ENCODE data around the gene WDR35.

The WDR35 gene

GRCh38 chr2:19874726-19875125, 115.2 kb downstream of the WDR35 start:
- Histone ChIP-seq H3K9ac (ENCODE audit: low read length) (no peak overlapping the region), H3K4me2 (ENCODE audit: low read length, poor library complexity, severe bottlenecking) (no peak overlapping the region), H3K14ac (ENCODE audit: low read length in 2 of 2) (no peak overlapping the region), H2BK15ac (ENCODE audit: low read depth, poor library complexity, severe bottlenecking) (no peak overlapping the region), H2BK120ac (ENCODE audit: low read depth, low read length) (no peak overlapping the region), H3K4me3 (ENCODE audit: insufficient read depth in 1 of 2, low read depth in 1 of 2, low read length in 2 of 2) (no peak overlapping the region), H2BK12ac (ENCODE audit: low read length in 2 of 2) (no peak overlapping the region), H2AFZ (ENCODE audit: low read depth, low read length) (no peak overlapping the region), H3K18ac (ENCODE audit: low read depth in 1 of 2, low read length in 2 of 2) (no peak overlapping the region), H3K4me1 (ENCODE audit: control insufficient read depth, insufficient read depth, low read depth, low read length) (peaks cover 2% of the 10 kb centered on the region), H3K27me3 (ENCODE audit: control insufficient read depth in 1 of 2, insufficient read depth in 1 of 2, low read length in 2 of 2) (no peaks in the 10 kb centered on the region), H4K8ac (ENCODE audit: low read length) (no peak overlapping the region), H4K91ac (ENCODE audit: low read length) (no peak overlapping the region), H3K27ac (ENCODE audit: low read length, poor library complexity, severe bottlenecking) (no peak overlapping the region), H3K9me3 (ENCODE audit: control insufficient read depth, low read length) (no peaks in the 10 kb centered on the region), H3K79me1 (replicated peaks; ENCODE audit: low read length, poor library complexity, severe bottlenecking) (no peaks in the 10 kb centered on the region), H3K36me3 (ENCODE audit: control insufficient read depth in 1 of 2, insufficient read depth in 2 of 2, low read depth in 1 of 2, low read length in 2 of 2) (peaks cover 3 to 5% of the 10 kb centered on the region in 2 experiments), H3K4ac (ENCODE audit: low read depth in 1 of 2, low read length in 2 of 2) (no peak overlapping the region), H2BK5ac (ENCODE audit: low read depth, low read length, poor library complexity, severe bottlenecking) (no peak overlapping the region), H3K23ac (ENCODE audit: low read length in 2 of 2) (no peak overlapping the region), H2AK5ac (ENCODE audit: low read length, severe bottlenecking) (no peak overlapping the region)
- WGBS: 95% methylated on average over 3 of the region's 3 CpGs
- DNase-seq: no peak

GRCh38 chr2:19873014-19873413, 116.9 kb downstream of the WDR35 start:
- H3K36me3 ChIP-seq (ENCODE audit: control insufficient read depth in 1 of 2, insufficient read depth in 2 of 2, low read depth in 1 of 2, low read length in 2 of 2): peaks cover 3 to 5% of the 10 kb centered on the region in 2 experiments
- no peak overlapping the region for H3K4ac ChIP-seq (ENCODE audit: low read depth in 1 of 2, low read length in 2 of 2)
- H3K4me3 ChIP-seq (ENCODE audit: insufficient read depth in 1 of 2, low read depth in 1 of 2, low read length in 2 of 2): no peak overlapping the region
- H3K18ac ChIP-seq (ENCODE audit: low read depth in 1 of 2, low read length in 2 of 2): no peak overlapping the region
- H3K4me2 ChIP-seq (ENCODE audit: low read length, poor library complexity, severe bottlenecking): no peak overlapping the region
- no peak overlapping the region for H2BK12ac ChIP-seq (ENCODE audit: low read length in 2 of 2)
- H3K27me3 ChIP-seq (ENCODE audit: control insufficient read depth in 1 of 2, insufficient read depth in 1 of 2, low read length in 2 of 2): peaks cover 0 to 2% of the 10 kb centered on the region in 2 experiments
- no peak overlapping the region for H2AK5ac ChIP-seq (ENCODE audit: low read length, severe bottlenecking)
- H2AFZ ChIP-seq (ENCODE audit: low read depth, low read length): no peak overlapping the region
- no peak for DNase-seq
- H3K9ac ChIP-seq (ENCODE audit: low read length): no peak overlapping the region
- no peak overlapping the region for H3K14ac ChIP-seq (ENCODE audit: low read length in 2 of 2)
- no peak overlapping the region for H2BK5ac ChIP-seq (ENCODE audit: low read depth, low read length, poor library complexity, severe bottlenecking)
- no peak overlapping the region for H3K23ac ChIP-seq (ENCODE audit: low read length in 2 of 2)
- H2BK15ac ChIP-seq (ENCODE audit: low read depth, poor library complexity, severe bottlenecking): no peak overlapping the region
- peaks cover 13% of the 10 kb centered on the region for H3K4me1 ChIP-seq (ENCODE audit: control insufficient read depth, insufficient read depth, low read depth, low read length)
- no peak overlapping the region for H2BK120ac ChIP-seq (ENCODE audit: low read depth, low read length)
- H4K91ac ChIP-seq (ENCODE audit: low read length): no peak overlapping the region
- H3K27ac ChIP-seq (ENCODE audit: low read length, poor library complexity, severe bottlenecking): no peak overlapping the region
- WGBS: 94% methylated on average over 5 of the region's 5 CpGs
- H3K79me1 ChIP-seq (replicated peaks; ENCODE audit: low read length, poor library complexity, severe bottlenecking): no peaks in the 10 kb centered on the region
- H4K8ac ChIP-seq (ENCODE audit: low read length): no peak overlapping the region
- H3K9me3 ChIP-seq (ENCODE audit: control insufficient read depth, low read length): no peaks in the 10 kb centered on the region

- H4K91ac ChIP-seq (ENCODE audit: low read length): no peak overlapping the region
- no peak overlapping the region for H3K14ac ChIP-seq (ENCODE audit: low read length in 2 of 2)
- no peak overlapping the region for H3K4me3 ChIP-seq (ENCODE audit: insufficient read depth in 1 of 2, low read depth in 1 of 2, low read length in 2 of 2)
- no peak overlapping the region for H3K27ac ChIP-seq (ENCODE audit: low read length, poor library complexity, severe bottlenecking)
- no peak overlapping the region for H3K18ac ChIP-seq (ENCODE audit: low read depth in 1 of 2, low read length in 2 of 2)
- no peak overlapping the region for H3K4me2 ChIP-seq (ENCODE audit: low read length, poor library complexity, severe bottlenecking)
- H3K9me3 ChIP-seq (ENCODE audit: control insufficient read depth, low read length): no peaks in the 10 kb centered on the region
- peaks cover 13% of the 10 kb centered on the region for H3K4me1 ChIP-seq (ENCODE audit: control insufficient read depth, insufficient read depth, low read depth, low read length)
- no peak overlapping the region for H3K23ac ChIP-seq (ENCODE audit: low read length in 2 of 2)
- H3K79me1 ChIP-seq (replicated peaks; ENCODE audit: low read length, poor library complexity, severe bottlenecking): no peaks in the 10 kb centered on the region
- H2BK12ac ChIP-seq (ENCODE audit: low read length in 2 of 2): no peak overlapping the region
- peaks cover 0 to 5% of the 10 kb centered on the region in 2 experiments for H3K27me3 ChIP-seq (ENCODE audit: control insufficient read depth in 1 of 2, insufficient read depth in 1 of 2, low read length in 2 of 2)
- no peak overlapping the region for H2AFZ ChIP-seq (ENCODE audit: low read depth, low read length)
- no peak overlapping the region for H2BK15ac ChIP-seq (ENCODE audit: low read depth, poor library complexity, severe bottlenecking)
- no peak overlapping the region for H4K8ac ChIP-seq (ENCODE audit: low read length)
- H3K36me3 ChIP-seq (ENCODE audit: control insufficient read depth in 1 of 2, insufficient read depth in 2 of 2, low read depth in 1 of 2, low read length in 2 of 2): peaks cover 3 to 5% of the 10 kb centered on the region in 2 experiments
- H2BK120ac ChIP-seq (ENCODE audit: low read depth, low read length): no peak overlapping the region
- no peak for DNase-seq
- WGBS: 81% methylated on average over 3 of the region's 3 CpGs
- H2AK5ac ChIP-seq (ENCODE audit: low read length, severe bottlenecking): no peak overlapping the region
- H3K4ac ChIP-seq (ENCODE audit: low read depth in 1 of 2, low read length in 2 of 2): no peak overlapping the region
- no peak overlapping the region for H3K9ac ChIP-seq (ENCODE audit: low read length)
- H2BK5ac ChIP-seq (ENCODE audit: low read depth, low read length, poor library complexity, severe bottlenecking): no peak overlapping the region
These were observed 117.6 kb downstream of the WDR35 start for GRCh38 chr2:19872302-19872701.

GRCh38 chr2:19871836-19872235, 118.1 kb downstream of the WDR35 start:
- H3K9me3 ChIP-seq (ENCODE audit: control insufficient read depth, low read length): no peaks in the 10 kb centered on the region
- H2BK15ac ChIP-seq (ENCODE audit: low read depth, poor library complexity, severe bottlenecking): no peak overlapping the region
- H2BK120ac ChIP-seq (ENCODE audit: low read depth, low read length): no peak overlapping the region
- no peak overlapping the region for H2BK12ac ChIP-seq (ENCODE audit: low read length in 2 of 2)
- peaks cover 0 to 5% of the 10 kb centered on the region in 2 experiments for H3K27me3 ChIP-seq (ENCODE audit: control insufficient read depth in 1 of 2, insufficient read depth in 1 of 2, low read length in 2 of 2)
- H3K27ac ChIP-seq (ENCODE audit: low read length, poor library complexity, severe bottlenecking): no peak overlapping the region
- H3K4ac ChIP-seq (ENCODE audit: low read depth in 1 of 2, low read length in 2 of 2): no peak overlapping the region
- no peaks in the 10 kb centered on the region for H3K79me1 ChIP-seq (replicated peaks; ENCODE audit: low read length, poor library complexity, severe bottlenecking)
- H3K23ac ChIP-seq (ENCODE audit: low read length in 2 of 2): no peak overlapping the region
- H3K4me3 ChIP-seq (ENCODE audit: insufficient read depth in 1 of 2, low read depth in 1 of 2, low read length in 2 of 2): no peak overlapping the region
- H4K8ac ChIP-seq (ENCODE audit: low read length): no peak overlapping the region
- H4K91ac ChIP-seq (ENCODE audit: low read length): no peak overlapping the region
- peaks cover 17% of the 10 kb centered on the region for H3K4me1 ChIP-seq (ENCODE audit: control insufficient read depth, insufficient read depth, low read depth, low read length)
- 92% methylated on average over 2 of the region's 2 CpGs for WGBS
- peaks cover 3 to 5% of the 10 kb centered on the region in 2 experiments for H3K36me3 ChIP-seq (ENCODE audit: control insufficient read depth in 1 of 2, insufficient read depth in 2 of 2, low read depth in 1 of 2, low read length in 2 of 2)
- no peak overlapping the region for H2AK5ac ChIP-seq (ENCODE audit: low read length, severe bottlenecking)
- no peak overlapping the region for H3K9ac ChIP-seq (ENCODE audit: low read length)
- H2AFZ ChIP-seq (ENCODE audit: low read depth, low read length): no peak overlapping the region
- no peak overlapping the region for H2BK5ac ChIP-seq (ENCODE audit: low read depth, low read length, poor library complexity, severe bottlenecking)
- no peak overlapping the region for H3K18ac ChIP-seq (ENCODE audit: low read depth in 1 of 2, low read length in 2 of 2)
- no peak overlapping the region for H3K14ac ChIP-seq (ENCODE audit: low read length in 2 of 2)
- DNase-seq: no peak
- H3K4me2 ChIP-seq (ENCODE audit: low read length, poor library complexity, severe bottlenecking): no peak overlapping the region
